ENCODE measurements around the gene MTF2.

MTF2 gene

GRCh38 chr1:93078203-93078602, 880 bp upstream of the MTF2 start:
- H3K27ac ChIP-seq, result peak overlapping the region; percentile 82
- H3K36me3 ChIP-seq (ENCODE audit: insufficient read depth, low read length), result peaks cover 15% of the 10 kb centered on the region
- no peak for DNase-seq (ENCODE audit: low read depth, low spot score)
- TF ChIP-seq EZH2 (IDR thresholded peaks at IDR 0.05) (no peak), POLR2AphosphoS5 (IDR thresholded peaks at IDR 0.05; ENCODE audit: borderline replicate concordance, low read depth, low read length) (no peak), FOXP2 (optimal IDR thresholded peaks at IDR 0.05; ENCODE audit: control extremely low read depth, extremely low read length, insufficient read depth) (no peak)
- H3K9ac ChIP-seq (ENCODE audit: insufficient read length), result peak overlapping the region; percentile 93
- H3K4me3 ChIP-seq, result peak overlapping the region; percentile 83
- H3K9me3 ChIP-seq (ENCODE audit: low read depth, low read length), result peaks cover 5% of the 10 kb centered on the region

GRCh38 chr1:93078638-93078985, 471 bp upstream of the MTF2 start:
- TF ChIP-seq EZH2 (IDR thresholded peaks at IDR 0.05), result no peak
- no peak for TF ChIP-seq POLR2AphosphoS5 (IDR thresholded peaks at IDR 0.05; ENCODE audit: borderline replicate concordance, low read depth, low read length)
- no peak for TF ChIP-seq FOXP2 (optimal IDR thresholded peaks at IDR 0.05; ENCODE audit: control extremely low read depth, extremely low read length, insufficient read depth)
- H3K27ac ChIP-seq, result peak overlapping the region; percentile 82
- peak; percentile 37 for DNase-seq (ENCODE audit: low read depth, low spot score)

GRCh38 chr1:93079685-93080141, 630 bp downstream of the MTF2 start:
- Histone ChIP-seq H3K9ac (ENCODE audit: insufficient read length) (peak overlapping the region; percentile 93), H3K9me3 (ENCODE audit: low read depth, low read length) (peaks cover 12% of the 10 kb centered on the region), H3K36me3 (ENCODE audit: insufficient read depth, low read length) (peaks cover 30% of the 10 kb centered on the region), H3K4me3 (peak overlapping the region; percentile 83), H3K27ac (peak overlapping the region; percentile 82)
- no peak for DNase-seq (ENCODE audit: low read depth, low spot score)
- TF ChIP-seq FOXP2 (optimal IDR thresholded peaks at IDR 0.05; ENCODE audit: control extremely low read depth, extremely low read length, insufficient read depth) (no peak), EZH2 (IDR thresholded peaks at IDR 0.05) (no peak), POLR2AphosphoS5 (IDR thresholded peaks at IDR 0.05; ENCODE audit: borderline replicate concordance, low read depth, low read length) (no peak)

More at GRCh38 chr1:93078638-93078985, 471 bp upstream of the MTF2 start:
- Histone ChIP-seq H3K9ac (ENCODE audit: insufficient read length) (peak overlapping the region; percentile 93), H3K9me3 (ENCODE audit: low read depth, low read length) (peaks cover 10% of the 10 kb centered on the region), H3K36me3 (ENCODE audit: insufficient read depth, low read length) (peaks cover 19% of the 10 kb centered on the region), H3K4me3 (peak overlapping the region; percentile 83)

GRCh38 chr1:93080179-93080823, 1.2 kb downstream of the MTF2 start:
- peaks cover 36% of the 10 kb centered on the region for H3K36me3 ChIP-seq (ENCODE audit: insufficient read depth, low read length)
- TF ChIP-seq FOXP2 (optimal IDR thresholded peaks at IDR 0.05; ENCODE audit: control extremely low read depth, extremely low read length, insufficient read depth), result no peak
- no peak for TF ChIP-seq POLR2AphosphoS5 (IDR thresholded peaks at IDR 0.05; ENCODE audit: borderline replicate concordance, low read depth, low read length)
- TF ChIP-seq EZH2 (IDR thresholded peaks at IDR 0.05), result no peak
- peak overlapping the region; percentile 93 for H3K9ac ChIP-seq (ENCODE audit: insufficient read length)
- H3K27ac ChIP-seq, result peak overlapping the region; percentile 82
- H3K9me3 ChIP-seq (ENCODE audit: low read depth, low read length), result peaks cover 12% of the 10 kb centered on the region
- peak overlapping the region; percentile 83 for H3K4me3 ChIP-seq
- peak; percentile 57 for DNase-seq (ENCODE audit: low read depth, low spot score)

- TF ChIP-seq POLR2AphosphoS5 (IDR thresholded peaks at IDR 0.05; ENCODE audit: borderline replicate concordance, low read depth, low read length), result no peak
- no peak for TF ChIP-seq EZH2 (IDR thresholded peaks at IDR 0.05)
- TF ChIP-seq FOXP2 (optimal IDR thresholded peaks at IDR 0.05; ENCODE audit: control extremely low read depth, extremely low read length, insufficient read depth), result no peak
- peaks cover 49% of the 10 kb centered on the region for H3K36me3 ChIP-seq (ENCODE audit: insufficient read depth, low read length)
- H3K9ac ChIP-seq (ENCODE audit: insufficient read length), result peak overlapping the region; percentile 93
- H3K27ac ChIP-seq, result peak overlapping the region; percentile 27; the same call in 1 of the 2 replicates
- peaks cover 12% of the 10 kb centered on the region for H3K9me3 ChIP-seq (ENCODE audit: low read depth, low read length)
- DNase-seq (ENCODE audit: low read depth, low spot score), result peak; percentile 62
- peak overlapping the region; percentile 83 for H3K4me3 ChIP-seq
Observed at GRCh38 chr1:93081716-93082115, 2.6 kb downstream of the MTF2 start.

GRCh38 chr1:93082313-93082712, 3.2 kb downstream of the MTF2 start:
- H3K36me3 ChIP-seq (ENCODE audit: insufficient read depth, low read length), result peaks cover 54% of the 10 kb centered on the region
- no peak overlapping the region for H3K27ac ChIP-seq
- no peak overlapping the region for H3K4me3 ChIP-seq
- DNase-seq (ENCODE audit: low read depth, low spot score), result no peak
- H3K9ac ChIP-seq (ENCODE audit: insufficient read length), result no peak overlapping the region
- peaks cover 12% of the 10 kb centered on the region for H3K9me3 ChIP-seq (ENCODE audit: low read depth, low read length)
- TF ChIP-seq EZH2 (IDR thresholded peaks at IDR 0.05), result no peak
- TF ChIP-seq POLR2AphosphoS5 (IDR thresholded peaks at IDR 0.05; ENCODE audit: borderline replicate concordance, low read depth, low read length), result no peak
- TF ChIP-seq FOXP2 (optimal IDR thresholded peaks at IDR 0.05; ENCODE audit: control extremely low read depth, extremely low read length, insufficient read depth), result no peak

- peaks cover 69% of the 10 kb centered on the region for H3K36me3 ChIP-seq (ENCODE audit: insufficient read depth, low read length)
- H3K9ac ChIP-seq (ENCODE audit: insufficient read length), result no peak overlapping the region
Observed at GRCh38 chr1:93083979-93084378, 4.9 kb downstream of the MTF2 start.

GRCh38 chr1:93087532-93087931, 8.4 kb downstream of the MTF2 start:
- H3K36me3 ChIP-seq (ENCODE audit: insufficient read depth, low read length), result peaks cover 70% of the 10 kb centered on the region

More at GRCh38 chr1:93083979-93084378, 4.9 kb downstream of the MTF2 start:
- DNase-seq (ENCODE audit: low read depth, low spot score), result no peak
- TF ChIP-seq POLR2AphosphoS5 (IDR thresholded peaks at IDR 0.05; ENCODE audit: borderline replicate concordance, low read depth, low read length) (no peak), EZH2 (IDR thresholded peaks at IDR 0.05) (no peak), FOXP2 (optimal IDR thresholded peaks at IDR 0.05; ENCODE audit: control extremely low read depth, extremely low read length, insufficient read depth) (no peak)
- no peak overlapping the region for H3K27ac ChIP-seq
- no peak overlapping the region for H3K4me3 ChIP-seq
- peaks cover 12% of the 10 kb centered on the region for H3K9me3 ChIP-seq (ENCODE audit: low read depth, low read length)

More at GRCh38 chr1:93087532-93087931, 8.4 kb downstream of the MTF2 start:
- Histone ChIP-seq H3K27ac (no peak overlapping the region), H3K9ac (ENCODE audit: insufficient read length) (no peak overlapping the region), H3K9me3 (ENCODE audit: low read depth, low read length) (peaks cover 12% of the 10 kb centered on the region), H3K4me3 (no peak overlapping the region)
- TF ChIP-seq FOXP2 (optimal IDR thresholded peaks at IDR 0.05; ENCODE audit: control extremely low read depth, extremely low read length, insufficient read depth), result no peak
- no peak for TF ChIP-seq EZH2 (IDR thresholded peaks at IDR 0.05)
- TF ChIP-seq POLR2AphosphoS5 (IDR thresholded peaks at IDR 0.05; ENCODE audit: borderline replicate concordance, low read depth, low read length), result no peak
- DNase-seq (ENCODE audit: low read depth, low spot score), result no peak
